GM19455 (cell line): Measurements from ENCODE around the gene C16orf89.
"Not testable (repeated sequence)": the region's sequence is repeated elsewhere in the genome, so short reads cannot be mapped to it uniquely, and the experiment has no call there.

Experiments used
- ATAC-seq: cut with Tn5 transposase; IDR thresholded peaks from one replicate; pipeline ENCODE4 v1.9.1; 2021; ENCODE audit not compliant: unreplicated experiment

Gene C16orf89

DNA sequence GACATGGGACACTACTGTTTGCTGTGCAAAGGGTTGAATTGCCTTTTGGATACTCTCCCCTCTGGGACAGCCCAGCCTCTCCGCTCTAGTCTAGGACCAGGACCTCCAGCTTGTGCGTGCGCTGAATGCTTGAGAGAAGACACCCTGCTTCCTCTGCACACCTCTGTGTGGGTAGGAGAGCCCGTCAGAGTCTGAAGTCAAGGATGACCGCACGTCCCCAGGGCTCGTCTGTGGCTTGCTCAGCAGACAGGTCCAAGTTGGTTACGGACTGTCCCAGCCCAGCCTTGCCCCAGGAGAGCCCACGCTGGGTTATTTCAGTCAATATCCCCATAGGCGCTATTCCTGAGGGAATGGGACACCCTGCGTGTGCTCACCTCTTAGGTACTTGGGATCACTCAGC lies 3.7 kb downstream of the C16orf89 start:
- ATAC-seq: no peak

- ATAC-seq: no peak
Observed at GRCh38 chr16:5060073-5060641, 5.6 kb downstream of the C16orf89 start.

- ATAC-seq: no peak
Observed at GRCh38 chr16:5059386-5060072, 6.2 kb downstream of the C16orf89 start.

DNA sequence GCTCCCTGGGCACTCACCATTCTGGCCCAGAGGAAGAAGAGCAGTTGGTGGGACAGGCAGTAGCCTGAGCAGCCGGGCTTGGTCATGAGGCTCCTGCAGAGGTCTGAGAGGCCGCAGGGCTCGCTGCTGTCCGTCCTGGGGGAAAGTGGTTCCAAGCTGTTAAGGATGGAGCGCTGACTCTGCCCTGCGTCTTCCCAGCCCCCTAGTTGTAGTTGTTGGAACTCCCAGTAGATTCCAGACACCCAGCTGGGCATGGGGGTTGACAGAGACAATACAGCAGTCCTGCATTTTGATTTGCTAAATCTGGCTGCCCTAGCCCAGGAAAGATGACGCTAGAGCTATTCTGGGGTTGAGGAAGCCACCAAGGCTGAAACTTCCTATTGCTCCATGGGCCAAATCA lies 7.3 kb downstream of the C16orf89 start:
- no peak for ATAC-seq

DNA sequence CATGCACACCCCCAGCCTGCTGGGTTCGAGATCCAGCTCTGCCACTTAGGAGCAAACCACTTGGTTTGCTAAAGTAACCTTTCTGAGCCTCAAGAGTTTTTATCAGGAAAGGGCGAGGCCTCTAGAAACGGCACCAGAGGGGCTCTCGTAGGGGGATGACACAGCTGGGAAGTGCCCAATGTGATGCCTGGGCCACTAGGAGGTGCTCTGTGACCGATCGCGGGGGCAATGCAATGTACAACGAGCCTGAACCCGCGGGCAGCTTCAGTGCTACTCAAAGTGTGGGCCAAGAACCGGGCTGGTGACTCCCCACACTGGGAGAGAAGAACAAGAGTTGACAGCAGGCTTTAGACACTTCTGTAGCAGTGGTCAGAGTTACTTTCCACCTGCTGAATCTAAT lies 9.4 kb downstream of the C16orf89 start:
- no peak for ATAC-seq

GRCh38 chr16:5054876-5055865 lies 10.6 kb downstream of the C16orf89 start:
- ATAC-seq: no peak

DNA sequence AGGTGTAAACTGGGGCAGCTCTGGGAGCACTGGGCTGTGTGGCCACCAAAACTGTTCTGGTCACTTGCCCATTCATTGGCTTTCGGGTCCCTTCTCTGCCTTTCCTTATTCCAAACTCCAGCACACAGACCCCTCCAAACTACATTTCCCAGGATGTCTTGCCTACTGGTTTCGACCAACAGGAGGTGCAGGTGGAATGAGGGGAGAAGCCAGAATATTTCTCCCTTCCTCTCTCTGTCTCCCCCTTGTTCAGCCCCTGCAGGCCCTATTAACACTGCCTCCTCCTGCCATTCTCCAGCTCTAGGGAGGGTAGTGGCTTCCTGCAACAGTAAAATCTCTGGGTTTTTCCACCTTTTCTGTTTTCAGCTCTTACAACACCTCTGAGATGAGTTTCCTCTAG lies 18.8 kb downstream of the C16orf89 start:
- no peak for ATAC-seq

DNA sequence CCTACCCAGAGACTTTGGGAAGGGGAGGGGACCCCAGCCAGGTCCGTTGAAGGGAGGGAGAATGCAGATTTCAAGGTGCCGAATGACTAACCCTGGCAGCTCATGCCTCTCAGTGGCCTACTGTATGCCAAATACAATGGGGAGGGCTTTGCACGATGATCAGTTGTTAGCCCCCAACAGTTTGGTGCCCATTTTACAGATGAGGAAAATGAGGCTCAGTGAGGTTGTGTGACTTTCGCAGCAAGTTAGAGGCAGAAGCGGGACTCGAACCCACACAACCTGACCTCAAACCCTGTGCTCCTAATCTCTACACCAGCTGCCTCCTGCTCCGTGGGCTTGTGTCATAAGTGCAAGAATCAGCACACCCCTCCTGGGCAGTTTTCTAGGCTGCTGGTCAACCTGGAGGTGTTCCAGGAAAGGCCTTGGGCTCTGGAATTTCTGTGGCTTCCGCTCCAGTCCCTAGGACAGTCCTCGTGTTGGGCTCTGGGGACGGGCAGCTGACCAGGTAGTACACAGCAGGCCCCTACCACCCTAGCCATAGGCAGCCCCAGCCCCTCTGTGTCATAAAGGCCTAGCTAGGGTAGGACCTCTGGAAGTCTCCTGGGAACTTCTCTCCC lies 20.1 kb downstream of the C16orf89 start:
- ATAC-seq: no peak

DNA sequence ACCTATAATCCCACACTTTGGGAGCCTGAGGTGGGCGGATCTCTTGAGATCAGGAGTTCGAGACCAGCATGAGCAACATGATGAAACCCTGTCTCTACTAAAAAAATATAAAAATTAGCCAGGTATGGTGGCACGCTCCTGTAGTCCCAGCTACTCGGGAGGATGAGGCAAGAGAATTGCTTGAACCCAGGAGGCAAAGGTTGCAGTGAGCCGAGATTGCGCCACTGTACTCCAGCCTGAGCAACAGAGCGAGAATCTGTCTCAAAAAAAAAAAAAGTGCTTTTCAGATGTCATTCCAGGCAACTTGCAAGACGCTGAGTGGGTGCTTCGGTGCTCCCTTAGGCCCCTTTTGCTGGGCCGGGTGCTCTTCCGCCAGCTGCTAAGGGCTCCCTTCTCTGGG lies 21.2 kb downstream of the C16orf89 start:
- ATAC-seq: not testable (repeated sequence)

DNA sequence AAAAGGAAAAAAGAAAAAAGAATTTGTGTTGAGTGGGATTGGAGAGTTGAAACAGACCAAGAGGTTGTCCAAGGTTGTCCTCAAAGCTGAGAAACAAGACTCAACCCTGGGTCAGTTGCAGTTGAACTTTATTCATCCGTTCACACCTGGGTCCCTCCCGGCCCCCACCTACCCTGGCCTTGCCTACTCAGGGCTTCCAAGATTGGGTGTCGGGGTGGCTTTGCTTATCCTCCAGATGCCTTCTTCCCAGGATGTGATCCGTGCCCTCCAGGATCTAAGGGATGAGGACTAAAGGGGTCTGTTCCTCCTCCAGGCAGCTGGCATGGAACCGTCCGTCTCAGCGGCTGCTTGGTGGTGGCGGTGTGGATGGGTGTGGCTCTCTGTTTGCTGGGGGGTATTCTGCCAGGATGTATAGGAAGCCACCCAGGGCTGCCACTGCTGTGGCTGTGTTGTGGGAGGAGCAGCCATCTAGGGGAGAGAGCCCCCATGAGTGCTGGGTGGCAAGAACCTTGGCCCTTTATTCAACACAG lies 21.7 kb downstream of the C16orf89 start:
- no peak for ATAC-seq

- ATAC-seq: no peak
Observed at GRCh38 chr16:5042574-5043171, 23.1 kb downstream of the C16orf89 start.

DNA sequence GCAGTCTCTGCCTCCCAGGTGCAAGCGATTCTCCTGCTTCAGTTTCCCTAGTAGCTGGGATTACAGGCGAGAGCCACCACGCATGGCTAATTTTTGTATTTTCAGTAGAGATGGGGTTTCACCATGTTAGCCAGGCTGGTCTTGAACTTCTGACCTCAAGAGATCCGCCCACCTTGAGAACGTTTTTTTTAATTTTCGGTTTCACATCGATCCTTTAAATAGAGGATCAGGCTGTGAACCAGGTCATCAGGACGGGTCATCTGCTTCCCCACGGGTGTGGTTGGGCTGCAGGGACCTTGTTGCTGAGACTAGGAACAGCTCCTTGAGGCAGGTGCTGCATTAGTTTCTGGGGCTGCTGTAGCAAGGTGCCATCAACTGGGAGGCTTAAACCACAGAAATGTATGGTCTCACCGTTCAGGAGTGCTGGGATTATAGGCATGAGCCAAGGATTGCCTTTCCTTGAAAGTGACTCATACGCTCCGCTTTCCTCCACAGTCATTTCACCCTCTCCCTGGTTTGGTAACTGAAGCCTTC lies 24.1 kb downstream of the C16orf89 start:
- no peak for ATAC-seq

DNA sequence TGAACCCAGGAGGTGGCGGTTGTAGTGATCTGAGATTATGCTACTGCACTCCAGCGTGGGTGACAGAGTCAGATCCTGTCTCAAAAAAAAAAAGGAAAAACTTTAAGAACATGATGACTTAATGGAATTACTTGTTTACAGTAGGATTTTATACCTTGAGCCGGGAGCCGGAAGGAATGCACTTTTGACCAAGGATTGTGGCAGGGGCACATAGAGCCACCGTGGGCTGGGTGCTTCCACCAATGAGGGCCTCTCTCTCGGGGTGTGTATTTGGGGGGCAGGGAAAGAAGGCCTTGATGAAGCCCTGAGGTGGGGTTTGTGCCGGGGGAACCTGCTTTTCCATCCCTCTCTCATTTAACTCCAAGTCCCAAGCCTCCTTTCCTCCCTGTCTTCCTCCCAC lies 25.3 kb downstream of the C16orf89 start:
- ATAC-seq: no peak

DNA sequence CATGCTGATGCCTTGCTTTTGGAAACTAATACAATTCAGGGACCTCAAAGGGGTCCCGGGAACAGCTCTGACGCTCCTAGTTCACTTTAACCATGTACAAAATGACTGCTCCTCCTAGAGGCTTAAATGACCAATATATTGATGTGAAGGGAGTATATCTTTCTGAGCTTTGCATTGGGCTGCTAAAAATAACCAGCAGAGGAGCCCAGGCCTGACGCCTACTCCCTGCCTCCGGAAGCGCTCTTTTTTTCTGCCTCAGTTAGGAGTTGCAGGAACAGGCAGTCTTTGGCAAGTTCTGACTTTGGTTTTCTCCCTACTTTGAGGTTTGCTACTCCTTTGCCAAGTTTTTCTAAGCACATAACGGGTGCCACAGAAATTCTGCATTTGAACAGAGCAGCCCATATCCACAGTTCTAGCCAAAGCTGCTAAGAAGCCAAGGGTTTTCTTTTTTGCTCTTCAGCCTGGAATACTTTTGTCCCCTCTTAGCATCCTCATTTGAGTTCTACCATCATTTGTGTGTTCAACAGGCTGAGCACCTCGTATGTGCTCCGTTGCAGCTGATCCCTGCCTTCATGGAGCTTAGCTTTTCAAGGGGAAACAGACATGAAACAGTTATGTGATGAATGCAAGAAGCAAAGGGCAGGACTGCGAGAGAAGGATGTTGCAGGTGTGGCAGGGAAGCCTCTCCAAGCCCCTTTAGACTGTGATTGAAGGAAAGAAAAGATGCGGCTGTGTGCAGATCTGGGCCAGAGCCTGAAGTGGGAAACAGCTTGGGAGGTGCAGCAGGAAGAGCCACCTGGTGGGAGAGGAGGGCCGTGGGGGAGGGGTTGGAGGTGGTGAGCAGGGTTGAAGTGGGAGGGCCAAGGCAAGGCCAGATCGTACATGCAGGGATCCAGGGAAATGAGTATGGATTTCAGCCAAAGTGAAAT lies 29.3 kb downstream of the C16orf89 start:
- no peak for ATAC-seq

DNA sequence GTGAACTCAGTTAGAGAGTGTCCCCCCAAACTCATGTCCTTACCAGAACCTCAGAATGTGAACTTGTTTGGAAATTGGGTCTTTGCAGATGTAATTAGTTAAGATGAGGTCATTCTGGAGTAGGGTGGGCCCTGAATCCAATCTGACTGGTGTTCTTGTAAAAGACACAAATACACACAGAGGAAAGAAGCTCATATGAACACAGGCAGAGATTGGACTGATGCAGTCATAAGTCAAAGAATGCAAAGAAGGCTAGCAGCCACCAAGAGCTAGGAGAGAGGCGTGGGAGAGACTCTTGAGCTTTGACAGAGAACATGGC lies 29.9 kb downstream of the C16orf89 start:
- no peak for ATAC-seq

GRCh38 chr16:5034167-5034523 lies 31.6 kb downstream of the C16orf89 start:
- ATAC-seq: no peak

GRCh38 chr16:5033256-5034166 lies 32.2 kb downstream of the C16orf89 start, which contains the start of gene NAGPA:
Gene NAGPA (minus strand): TSS chr16:5033935. CDS start chr16:5033914, 21 bp downstream.
- ATAC-seq: peak; percentile 84

GRCh38 chr16:5032748-5033167 lies 33.0 kb downstream of the C16orf89 start:
- ATAC-seq: no peak
